B cell (primary cell): ENCODE data around the gene WDR87. TPM values are rescaled to one million over a fixed set of nuclear protein-coding genes. Genes with fewer than 3 reads are reported as not detected.

ENCODE experiments used
- ATAC-seq: fragments of 200-7000 bp; cut with Tn5 transposase; one replicate; pipeline ENCODE4 v1.10.0; 2021; ENCODE audit warnings: low read depth, mild to moderate bottlenecking, moderate number of reproducible peaks, moderate library complexity
- CTCF ChIA-PET: fragments of 350-600 bp; sonication (Branson Sonifier 250); formaldehyde crosslinking; loops from one replicate; lab custom pipeline; 2021; ENCODE audit warnings: antibody characterized with exemption, inconsistent platforms; lab: Charles Lee
- POLR2A ChIA-PET: fragments of 350-600 bp; sonication (Branson Sonifier 250); formaldehyde crosslinking; loops from one replicate; lab custom pipeline; 2021; ENCODE audit warnings: antibody characterized with exemption; lab: Charles Lee
- DNase-seq: peaks from one replicate; pipeline ENCODE4 v3.0.0; 2013
- H2AFZ ChIP-seq: 2 replicates; pipeline ENCODE4 v1.6.1; 2012; ENCODE audit warnings: mild to moderate bottlenecking, low read depth, low read length; ENCODE audit not compliant: insufficient read depth, poor library complexity, severe bottlenecking
- H3K27ac ChIP-seq, 2 donors: 1 replicate in 1 of 2; 2 replicates in 1 of 2; pipeline ENCODE4 v1.5.1; 2012 to 2013; ENCODE audit warnings: low read length in 2 of 2, mild to moderate bottlenecking in 2 of 2, moderate library complexity in 1 of 2
- H3K27me3 ChIP-seq, 4 experiments: fragments of 200-600 bp in 1 of 4; sonication (generic) in 1 of 4; replicated peaks in 1 of 4; 1 replicate in 2 of 4; 2 replicates in 2 of 4; pipeline versions ENCODE4 v1.6.1 to v1.7.0; 2013 to 2016; ENCODE audit warnings: low read length in 3 of 4, mild to moderate bottlenecking in 2 of 4, mixed read lengths in 1 of 4, moderate library complexity in 1 of 4; ENCODE audit not compliant: insufficient read depth in 4 of 4, control insufficient read depth in 3 of 4; ENCODE audit errors: control extremely low read depth in 1 of 4
- H3K36me3 ChIP-seq, 2 experiments: replicated peaks in 1 of 2; 1 replicate in 1 of 2; 2 replicates in 1 of 2; pipeline versions ENCODE4 v1.6.1 to v1.7.1; 2013; ENCODE audit warnings: low read length in 1 of 2; ENCODE audit not compliant: insufficient read depth in 2 of 2, control insufficient read depth in 1 of 2; ENCODE audit errors: control extremely low read depth in 1 of 2, extremely low read depth in 1 of 2
- H3K4me1 ChIP-seq, 2 donors: fragments of 200-600 bp in 1 of 2; sonication (generic) in 1 of 2; 1 replicate in 1 of 2; 2 replicates in 1 of 2; pipeline versions ENCODE4 v1.5.1 to v1.6.1; 2013 to 2017; ENCODE audit warnings: low read length in 2 of 2; ENCODE audit not compliant: control insufficient read depth in 2 of 2, insufficient read depth in 2 of 2
- H3K4me2 ChIP-seq: replicated peaks from 2 replicates; pipeline ENCODE3; 2012; ENCODE audit warnings: mild to moderate bottlenecking, low read depth, low read length; ENCODE audit not compliant: poor library complexity, severe bottlenecking
- H3K4me3 ChIP-seq, 5 experiments: fragments of 200-600 bp in 1 of 5; sonication (generic) in 1 of 5; 1 replicate in 3 of 5; 2 replicates in 2 of 5; pipeline versions ENCODE4 v1.5.1 to v1.7.0; 2011 to 2016; ENCODE audit warnings: low read length in 4 of 5, mild to moderate bottlenecking in 4 of 5, low read depth in 2 of 5, control low read depth in 1 of 5, moderate library complexity in 1 of 5; ENCODE audit not compliant: insufficient read depth in 1 of 5; ENCODE audit errors: control extremely low read depth in 1 of 5, extremely low read depth in 1 of 5
- H3K79me2 ChIP-seq: fragments of 200-600 bp; sonication (generic); one replicate; pipeline ENCODE4 v1.6.0; 2016; ENCODE audit warnings: low read length; ENCODE audit not compliant: control insufficient read depth, insufficient read depth
- H3K9ac ChIP-seq: fragments of 200-600 bp; sonication (generic); 2 replicates; pipeline ENCODE4 v1.6.1; 2017; ENCODE audit warnings: mild to moderate bottlenecking, low read length, moderate library complexity
- H3K9me3 ChIP-seq, 3 donors: one replicate each; pipeline versions ENCODE4 v1.6.1 to v1.7.1; 2013; ENCODE audit warnings: low read length in 2 of 3; ENCODE audit not compliant: control insufficient read depth in 2 of 3, insufficient read depth in 1 of 3; ENCODE audit errors: control extremely low read depth in 1 of 3
- H4K20me1 ChIP-seq: 2 replicates; pipeline ENCODE4 v1.6.0; 2012; ENCODE audit warnings: mild to moderate bottlenecking, low read length; ENCODE audit not compliant: insufficient read depth, control insufficient read depth, poor library complexity, severe bottlenecking
- H3K27ac Mint-ChIP-seq: one replicate; pipeline ENCODE4 v1.8.0; 2021; ENCODE audit warnings: mixed read lengths
- H3K27me3 Mint-ChIP-seq: one replicate; pipeline ENCODE4 v1.8.0; 2021; ENCODE audit warnings: mixed read lengths
- H3K4me1 Mint-ChIP-seq: one replicate; pipeline ENCODE4 v1.8.0; 2021; ENCODE audit warnings: mixed read lengths
- H3K4me3 Mint-ChIP-seq: one replicate; pipeline ENCODE4 v1.8.0; 2021; ENCODE audit warnings: mixed read lengths
- H3K9me3 Mint-ChIP-seq: one replicate; pipeline ENCODE4 v1.8.0; 2022; ENCODE audit warnings: mixed read lengths; ENCODE audit not compliant: insufficient read depth
- EZH2 ChIP-seq: IDR thresholded peaks from 2 replicates; pipeline ENCODE4 v1.6.1; 2012; ENCODE audit warnings: borderline replicate concordance, low read depth, mild to moderate bottlenecking, moderate library complexity, low read length; ENCODE audit not compliant: insufficient read depth, poor library complexity, severe bottlenecking
- WGBS: methylation state at CpG from one replicate; pipeline ENCODE4 v1.1.5; 2013; ENCODE audit warnings: missing lambda C conversion rate; ENCODE audit not compliant: insufficient coverage; 5-methylcytosine and 5-hydroxymethylcytosine counted together
- intact Hi-C: fragments of 100-400 bp; cut with micrococcal nuclease; formaldehyde crosslinking; loops from one replicate; pipeline ENCODE4 v1.10.0; 2022
- polyA plus RNA-seq: library from polyadenylated mRNA; depleted of rRNA; stranded (reverse); fragments of >200 nt; gene quantifications from 2 replicates; pipeline ENCODE4 v1.2.3, GENCODE V29; 2012
- total RNA-seq, 2 donors: library from RNA; stranded (reverse); fragments of 120-200 nt in 1 of 2; gene quantifications; 1 replicate in 1 of 2; 2 replicates in 1 of 2; pipeline versions ENCODE4 v1.2.3 to v1.2.4, GENCODE V29; 2013 to 2022
- TF ChIP-seq, protein P1 (sequence below): fragments of 200-600 bp; IDR thresholded peaks from one replicate; pipeline ENCODE4 v1.8.0; 2022; ENCODE audit warnings: antibody characterized with exemption, mild to moderate bottlenecking

Gene WDR87
- total and polyA plus RNA-seq, 2 donors (not counting 1 experiment from before 2014, with no cell fraction given) = not detected

GRCh38 chr19:37874784-37875183 lies 31.6 kb downstream of the WDR87 start:
- POLR2A ChIA-PET = no interaction called here
- Histone ChIP-seq H2AFZ (no peak overlapping the region), H3K9ac (no peak overlapping the region), H3K4me2 (no peak overlapping the region), H3K79me2 (no peaks in the 10 kb centered on the region), H3K36me3 (no peaks in the 10 kb centered on the region), H3K4me1 (no peaks in the 10 kb centered on the region), H3K27ac (no peak overlapping the region), H3K9me3 (no peaks in the 10 kb centered on the region), H4K20me1 (no peaks in the 10 kb centered on the region), H3K27me3 (peaks cover 0 to under 1% (median 0%) of the 10 kb centered on the region in 4 experiments), H3K4me3 (no peak overlapping the region)
- CTCF ChIA-PET = no interaction called here
- no peak for DNase-seq
- Mint-ChIP-seq H3K27me3 (peaks cover 9% of the 10 kb centered on the region), H3K27ac (no peak overlapping the region), H3K9me3 (no peaks in the 10 kb centered on the region), H3K4me1 (no peaks in the 10 kb centered on the region), H3K4me3 (no peak overlapping the region)
- WGBS = 80% methylated on average over 2 of the region's 3 CpGs
- ATAC-seq = no peak
- intact Hi-C loops = no loop called here
- TF ChIP-seq, protein P1, sequence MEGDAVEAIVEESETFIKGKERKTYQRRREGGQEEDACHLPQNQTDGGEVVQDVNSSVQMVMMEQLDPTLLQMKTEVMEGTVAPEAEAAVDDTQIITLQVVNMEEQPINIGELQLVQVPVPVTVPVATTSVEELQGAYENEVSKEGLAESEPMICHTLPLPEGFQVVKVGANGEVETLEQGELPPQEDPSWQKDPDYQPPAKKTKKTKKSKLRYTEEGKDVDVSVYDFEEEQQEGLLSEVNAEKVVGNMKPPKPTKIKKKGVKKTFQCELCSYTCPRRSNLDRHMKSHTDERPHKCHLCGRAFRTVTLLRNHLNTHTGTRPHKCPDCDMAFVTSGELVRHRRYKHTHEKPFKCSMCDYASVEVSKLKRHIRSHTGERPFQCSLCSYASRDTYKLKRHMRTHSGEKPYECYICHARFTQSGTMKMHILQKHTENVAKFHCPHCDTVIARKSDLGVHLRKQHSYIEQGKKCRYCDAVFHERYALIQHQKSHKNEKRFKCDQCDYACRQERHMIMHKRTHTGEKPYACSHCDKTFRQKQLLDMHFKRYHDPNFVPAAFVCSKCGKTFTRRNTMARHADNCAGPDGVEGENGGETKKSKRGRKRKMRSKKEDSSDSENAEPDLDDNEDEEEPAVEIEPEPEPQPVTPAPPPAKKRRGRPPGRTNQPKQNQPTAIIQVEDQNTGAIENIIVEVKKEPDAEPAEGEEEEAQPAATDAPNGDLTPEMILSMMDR = no peak
- TF ChIP-seq EZH2 = no peak

- Histone ChIP-seq H3K27ac (no peak overlapping the region), H4K20me1 (no peaks in the 10 kb centered on the region), H3K36me3 (no peaks in the 10 kb centered on the region), H2AFZ (no peak overlapping the region), H3K27me3 (peaks cover 0 to 3% (median 0%) of the 10 kb centered on the region in 4 experiments), H3K79me2 (no peaks in the 10 kb centered on the region), H3K9me3 (no peaks in the 10 kb centered on the region), H3K4me2 (no peak overlapping the region), H3K4me3 (no peak overlapping the region), H3K9ac (no peak overlapping the region), H3K4me1 (no peaks in the 10 kb centered on the region)
- TF ChIP-seq, protein P1 = no peak
- TF ChIP-seq EZH2 = no peak
- no peaks in the 10 kb centered on the region for H3K9me3 Mint-ChIP-seq
- H3K27me3 Mint-ChIP-seq = peaks cover 20% of the 10 kb centered on the region
- no peak overlapping the region for H3K4me3 Mint-ChIP-seq
- CTCF ChIA-PET = no interaction called here
- no peaks in the 10 kb centered on the region for H3K4me1 Mint-ChIP-seq
- intact Hi-C loops = no loop called here
- H3K27ac Mint-ChIP-seq = no peak overlapping the region
- POLR2A ChIA-PET = no interaction called here
- no peak for DNase-seq
- no peak for ATAC-seq
- 100% methylated on average over 2 of the region's 5 CpGs for WGBS
Observed at GRCh38 chr19:37872383-37872782, 34.0 kb downstream of the WDR87 start.
